ENCODE data around the gene ALG11.

- TF ChIP-seq CTCF (conservative IDR thresholded peaks at IDR 0.05; ENCODE audit: low read depth, low read length) (no peak), EZH2 (IDR thresholded peaks at IDR 0.05; ENCODE audit: low read length, unreplicated experiment) (no peak)
These were observed 15.0 kb upstream of the ALG11 start for GRCh38 chr13:51997186-51997585.

All from PC-3 (cell line).